NCI-H1930 (cell line): ENCODE data around the gene ABCB9.
"Not testable (repeated sequence)": the region's sequence is repeated elsewhere in the genome, so short reads cannot be mapped to it uniquely, and the experiment has no call there.

Experiments
- DNase-seq, 2 experiments: peaks; one replicate each; lab custom pipeline; 2025; lab: John Stamatoyannopoulos, UW

The ABCB9 gene

GRCh38 chr12:122937622-122938091, 28.6 kb downstream of the ABCB9 start:
- DNase-seq, result no peak

GRCh38 chr12:122935318-122935717, 30.9 kb downstream of the ABCB9 start:
- DNase-seq, result no peak

- no peak for DNase-seq
Observed at GRCh38 chr12:122934722-122935121, 31.5 kb downstream of the ABCB9 start.

- no peak for DNase-seq
Observed at GRCh38 chr12:122932207-122932606, 34.1 kb downstream of the ABCB9 start.

- DNase-seq, result no peak
Observed at GRCh38 chr12:122929812-122930211, 36.5 kb downstream of the ABCB9 start.

GRCh38 chr12:122929148-122929538, 37.1 kb downstream of the ABCB9 start:
- DNase-seq, result no peak

- no peak for DNase-seq
Observed at GRCh38 chr12:122928404-122929147, 37.7 kb downstream of the ABCB9 start.

- DNase-seq, result no peak
Observed at GRCh38 chr12:122927756-122928403, 38.4 kb downstream of the ABCB9 start.

GRCh38 chr12:122921917-122922316, 44.3 kb downstream of the ABCB9 start:
- DNase-seq, result no peak

GRCh38 chr12:122920687-122921086, 45.6 kb downstream of the ABCB9 start:
- no peak for DNase-seq

GRCh38 chr12:122918827-122919226, 47.4 kb downstream of the ABCB9 start:
- DNase-seq, result no peak

GRCh38 chr12:122917507-122918121, 48.6 kb downstream of the ABCB9 start:
- DNase-seq, result no peak

GRCh38 chr12:122909442-122910288, 56.6 kb downstream of the ABCB9 start:
- DNase-seq, result no peak

- no peak for DNase-seq
Observed at GRCh38 chr12:122908915-122909314, 57.3 kb downstream of the ABCB9 start.

GRCh38 chr12:122905258-122905657, 61.0 kb downstream of the ABCB9 start:
- DNase-seq, result not testable (repeated sequence)

- no peak for DNase-seq
Observed at GRCh38 chr12:122903693-122904034, 62.6 kb downstream of the ABCB9 start.

GRCh38 chr12:122902854-122903692, 63.2 kb downstream of the ABCB9 start:
- DNase-seq, result no peak

GRCh38 chr12:122899887-122900286, 66.4 kb downstream of the ABCB9 start:
- no peak for DNase-seq

- no peak for DNase-seq
Observed at GRCh38 chr12:122896662-122897061, 69.6 kb downstream of the ABCB9 start.

- peak; percentile 75 to 90 for DNase-seq
Observed at GRCh38 chr12:122895704-122896636, 70.3 kb downstream of the ABCB9 start, which contains the start of gene VPS37B. VPS37B (minus strand) TSS chr12:122896124; CDS start chr12:122896062, 62 bp downstream.
